Type B pancreatic cell (in vitro differentiated cells): ENCODE results near the gene PBOV1. TPM values are rescaled to one million over a fixed set of nuclear protein-coding genes. Genes with fewer than 3 reads are reported as not detected.
"Not testable (repeated sequence)": the region's sequence is repeated elsewhere in the genome, so short reads cannot be mapped to it uniquely, and the experiment has no call there.

Experiments used
- DNase-seq: peaks from one replicate; pipeline ENCODE4 v3.0.0; 2021; ENCODE audit warnings: mixed read lengths; ENCODE audit not compliant: unreplicated experiment; ENCODE audit errors: extremely low spot score
- H3K27ac Mint-ChIP-seq: 2 replicates; pipeline ENCODE4 v1.8.0; 2021; ENCODE audit warnings: mild to moderate bottlenecking, mixed read lengths
- H3K27me3 Mint-ChIP-seq: 2 replicates; pipeline ENCODE4 v1.8.0; 2021; ENCODE audit warnings: mixed read lengths
- H3K36me3 Mint-ChIP-seq: 2 replicates; pipeline ENCODE4 v1.8.0; 2021; ENCODE audit warnings: mixed read lengths
- H3K4me1 Mint-ChIP-seq: one replicate; pipeline ENCODE4 v1.8.0; 2021; ENCODE audit warnings: mixed read lengths; ENCODE audit not compliant: unreplicated experiment
- H3K4me3 Mint-ChIP-seq: 2 replicates; pipeline ENCODE4 v1.8.0; 2021; ENCODE audit warnings: mild to moderate bottlenecking, mixed read lengths
- H3K9me3 Mint-ChIP-seq: 2 replicates; pipeline ENCODE4 v1.8.0; 2021; ENCODE audit warnings: mixed read lengths
- CTCF ChIP-seq: fragments of 200-600 bp; sonication (generic); conservative IDR thresholded peaks from 2 replicates; pipeline ENCODE4 v1.5.0; 2021; ENCODE audit warnings: antibody characterized with exemption, mild to moderate bottlenecking
- total RNA-seq: library from RNA; stranded (reverse); gene quantifications from 2 replicates; pipeline ENCODE4 v1.2.1, GENCODE V29; 2021; ENCODE audit warnings: low replicate concordance

Gene PBOV1
- total RNA-seq, 1 donor from 2014 or later, result not detected

- Mint-ChIP-seq H3K27me3 (no peaks in the 10 kb centered on the region), H3K27ac (no peak overlapping the region), H3K4me3 (no peak overlapping the region), H3K36me3 (no peaks in the 10 kb centered on the region), H3K9me3 (no peaks in the 10 kb centered on the region), H3K4me1 (peaks cover 11% of the 10 kb centered on the region)
- no peak for TF ChIP-seq CTCF
- no peak for DNase-seq
Observed at GRCh38 chr6:138219398-138219797, 1.1 kb upstream of the PBOV1 start.

- Mint-ChIP-seq H3K9me3 (no peaks in the 10 kb centered on the region), H3K36me3 (no peaks in the 10 kb centered on the region), H3K4me3 (no peak overlapping the region), H3K27me3 (no peaks in the 10 kb centered on the region), H3K27ac (peak overlapping the region; percentile 40), H3K4me1 (peaks cover 11% of the 10 kb centered on the region)
- TF ChIP-seq CTCF, result no peak
- DNase-seq, result no peak
Observed at GRCh38 chr6:138215093-138215782, 3.1 kb downstream of the PBOV1 start.

- H3K9me3 Mint-ChIP-seq, H3K27ac Mint-ChIP-seq, DNase-seq, H3K4me3 Mint-ChIP-seq, H3K27me3 Mint-ChIP-seq, H3K36me3 Mint-ChIP-seq: not testable (repeated sequence)
- H3K4me1 Mint-ChIP-seq, result peaks cover 11% of the 10 kb centered on the region
Observed at GRCh38 chr6:138212530-138212929, 5.8 kb downstream of the PBOV1 start.

- no peak for DNase-seq
- no peaks in the 10 kb centered on the region for H3K27me3 Mint-ChIP-seq
- H3K4me1 Mint-ChIP-seq, result peaks cover 8% of the 10 kb centered on the region
- no peak overlapping the region for H3K4me3 Mint-ChIP-seq
- H3K36me3 Mint-ChIP-seq, result no peaks in the 10 kb centered on the region
- no peaks in the 10 kb centered on the region for H3K9me3 Mint-ChIP-seq
- H3K27ac Mint-ChIP-seq, result no peak overlapping the region
- no peak for TF ChIP-seq CTCF
Observed at GRCh38 chr6:138211601-138212000, 6.7 kb downstream of the PBOV1 start.

GRCh38 chr6:138211048-138211581 lies 7.2 kb downstream of the PBOV1 start:
- H3K4me3 Mint-ChIP-seq, result no peak overlapping the region
- no peak for TF ChIP-seq CTCF
- no peak overlapping the region for H3K27ac Mint-ChIP-seq
- no peaks in the 10 kb centered on the region for H3K27me3 Mint-ChIP-seq
- peaks cover 4% of the 10 kb centered on the region for H3K4me1 Mint-ChIP-seq
- DNase-seq, result no peak
- H3K36me3 Mint-ChIP-seq, result no peaks in the 10 kb centered on the region
- no peaks in the 10 kb centered on the region for H3K9me3 Mint-ChIP-seq

- TF ChIP-seq CTCF, result no peak
- Mint-ChIP-seq H3K36me3 (no peaks in the 10 kb centered on the region), H3K4me1 (no peaks in the 10 kb centered on the region), H3K4me3 (no peak overlapping the region), H3K9me3 (no peaks in the 10 kb centered on the region), H3K27ac (no peak overlapping the region), H3K27me3 (no peaks in the 10 kb centered on the region)
- DNase-seq, result no peak
Observed at GRCh38 chr6:138206862-138207261, 11.4 kb downstream of the PBOV1 start.
